Loucy (cell line): ENCODE measurements around the gene GIMAP1.

Experiments used
- H2AFZ ChIP-seq: fragments of 200-600 bp; sonication (generic); 2 replicates; pipeline ENCODE4 v1.6.0; 2016; ENCODE audit warnings: antibody characterized with exemption, mild to moderate bottlenecking, low read length, moderate library complexity
- H3F3A ChIP-seq: fragments of 200-600 bp; 2 replicates; pipeline ENCODE4 v1.6.0; 2016; ENCODE audit warnings: antibody characterized with exemption, low read depth, mild to moderate bottlenecking
- H3K27me3 ChIP-seq: fragments of 200-600 bp; sonication (generic); 2 replicates; pipeline ENCODE4 v1.6.1; 2014; ENCODE audit warnings: low read length, mild to moderate bottlenecking; ENCODE audit not compliant: insufficient read depth, poor library complexity, severe bottlenecking
- H3K36me3 ChIP-seq: fragments of 200-600 bp; sonication (generic); 2 replicates; pipeline ENCODE4 v1.6.1; 2016; ENCODE audit warnings: low read length; ENCODE audit not compliant: insufficient read depth
- H3K4me1 ChIP-seq: fragments of 200-600 bp; sonication (generic); 2 replicates; pipeline ENCODE4 v1.5.1; 2014; ENCODE audit warnings: low read length, mild to moderate bottlenecking; ENCODE audit not compliant: insufficient read depth, poor library complexity, severe bottlenecking
- H3K4me2 ChIP-seq: fragments of 200-600 bp; sonication (generic); 2 replicates; pipeline ENCODE4 v1.6.0; 2014; ENCODE audit warnings: antibody characterized with exemption, low read length, low read depth, mild to moderate bottlenecking; ENCODE audit not compliant: poor library complexity, severe bottlenecking
- H3K4me3 ChIP-seq: fragments of 200-600 bp; sonication (generic); 2 replicates; pipeline ENCODE4 v1.5.1; 2014; ENCODE audit warnings: low read length, mild to moderate bottlenecking, mixed read lengths; ENCODE audit not compliant: poor library complexity, severe bottlenecking
- H3K79me2 ChIP-seq: fragments of 200-600 bp; sonication (generic); 2 replicates; pipeline ENCODE4 v1.6.1; 2014; ENCODE audit warnings: low read length; ENCODE audit not compliant: insufficient read depth
- H3K9ac ChIP-seq: fragments of 200-600 bp; sonication (generic); 2 replicates; pipeline ENCODE4 v1.6.0; 2014; ENCODE audit warnings: mild to moderate bottlenecking, low read depth, low read length, moderate library complexity; ENCODE audit not compliant: poor library complexity, severe bottlenecking
- H3K9me2 ChIP-seq: fragments of 200-600 bp; sonication (generic); replicated peaks from 2 replicates; pipeline ENCODE4 v1.6.1; 2016; ENCODE audit warnings: low read depth, low read length, mixed read lengths
- H3K9me3 ChIP-seq: fragments of 200-600 bp; sonication (generic); 2 replicates; pipeline ENCODE4 v1.6.1; 2014; ENCODE audit warnings: mild to moderate bottlenecking, antibody characterized with exemption, low read length, low read depth; ENCODE audit not compliant: insufficient read depth
- H4K20me1 ChIP-seq: fragments of 200-600 bp; sonication (generic); 2 replicates; pipeline ENCODE4 v1.6.0; 2014; ENCODE audit warnings: antibody characterized with exemption, low read length, mild to moderate bottlenecking; ENCODE audit not compliant: insufficient read depth, poor library complexity, severe bottlenecking
- EZH2phosphoT487 ChIP-seq: fragments of 200-600 bp; IDR thresholded peaks from 2 replicates; pipeline ENCODE4 v1.6.1; 2018; ENCODE audit warnings: antibody characterized with exemption, mild to moderate bottlenecking, moderate library complexity, borderline replicate concordance
- TF ChIP-seq, protein P1 (sequence below): fragments of 200-600 bp; sonication (generic); conservative IDR thresholded peaks from 2 replicates; pipeline ENCODE4 v1.5.1; 2014; ENCODE audit warnings: mild to moderate bottlenecking, antibody characterized with exemption, low read length

Gene GIMAP1

DNA sequence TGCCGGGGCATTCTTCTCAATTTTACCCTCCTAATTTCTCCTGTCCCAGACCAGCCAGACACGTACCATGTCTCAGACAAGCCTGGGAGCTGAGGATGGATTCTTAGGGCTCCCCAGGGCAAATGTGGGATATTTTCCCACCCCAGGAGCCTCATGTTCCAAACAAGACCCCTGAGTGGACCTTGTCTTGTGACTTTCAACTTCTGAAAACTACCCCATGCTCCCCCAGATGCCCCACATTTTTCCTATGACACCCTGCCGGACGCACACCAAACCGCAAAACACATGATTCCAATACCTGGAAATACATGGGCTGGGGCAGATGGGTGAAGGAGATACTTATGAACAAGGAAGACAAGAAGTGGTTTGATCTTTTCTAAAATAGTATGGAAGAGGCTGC lies 21.7 kb downstream of the GIMAP1 start:
- TF ChIP-seq, protein P1, sequence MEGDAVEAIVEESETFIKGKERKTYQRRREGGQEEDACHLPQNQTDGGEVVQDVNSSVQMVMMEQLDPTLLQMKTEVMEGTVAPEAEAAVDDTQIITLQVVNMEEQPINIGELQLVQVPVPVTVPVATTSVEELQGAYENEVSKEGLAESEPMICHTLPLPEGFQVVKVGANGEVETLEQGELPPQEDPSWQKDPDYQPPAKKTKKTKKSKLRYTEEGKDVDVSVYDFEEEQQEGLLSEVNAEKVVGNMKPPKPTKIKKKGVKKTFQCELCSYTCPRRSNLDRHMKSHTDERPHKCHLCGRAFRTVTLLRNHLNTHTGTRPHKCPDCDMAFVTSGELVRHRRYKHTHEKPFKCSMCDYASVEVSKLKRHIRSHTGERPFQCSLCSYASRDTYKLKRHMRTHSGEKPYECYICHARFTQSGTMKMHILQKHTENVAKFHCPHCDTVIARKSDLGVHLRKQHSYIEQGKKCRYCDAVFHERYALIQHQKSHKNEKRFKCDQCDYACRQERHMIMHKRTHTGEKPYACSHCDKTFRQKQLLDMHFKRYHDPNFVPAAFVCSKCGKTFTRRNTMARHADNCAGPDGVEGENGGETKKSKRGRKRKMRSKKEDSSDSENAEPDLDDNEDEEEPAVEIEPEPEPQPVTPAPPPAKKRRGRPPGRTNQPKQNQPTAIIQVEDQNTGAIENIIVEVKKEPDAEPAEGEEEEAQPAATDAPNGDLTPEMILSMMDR, result no peak
- no peak for TF ChIP-seq EZH2phosphoT487
- Histone ChIP-seq H3K4me3 (peak overlapping the region; percentile 76), H3K79me2 (peaks cover 31% of the 10 kb centered on the region), H3F3A (no peaks in the 10 kb centered on the region), H3K4me2 (peak overlapping the region; percentile 80), H2AFZ (peak overlapping the region; percentile 74; the same call in 1 of the 2 replicates), H3K9ac (peak overlapping the region; percentile 71), H3K9me3 (0 out of 2 replicates have a peak, but pooled peaks cover 4% of the 10 kb centered on the region), H3K36me3 (0 out of 2 replicates have a peak, but pooled peaks cover 7% of the 10 kb centered on the region), H3K27me3 (no peaks in the 10 kb centered on the region), H3K4me1 (peaks cover 37% of the 10 kb centered on the region), H4K20me1 (no peaks in the 10 kb centered on the region), H3K9me2 (no peaks in the 10 kb centered on the region)

DNA sequence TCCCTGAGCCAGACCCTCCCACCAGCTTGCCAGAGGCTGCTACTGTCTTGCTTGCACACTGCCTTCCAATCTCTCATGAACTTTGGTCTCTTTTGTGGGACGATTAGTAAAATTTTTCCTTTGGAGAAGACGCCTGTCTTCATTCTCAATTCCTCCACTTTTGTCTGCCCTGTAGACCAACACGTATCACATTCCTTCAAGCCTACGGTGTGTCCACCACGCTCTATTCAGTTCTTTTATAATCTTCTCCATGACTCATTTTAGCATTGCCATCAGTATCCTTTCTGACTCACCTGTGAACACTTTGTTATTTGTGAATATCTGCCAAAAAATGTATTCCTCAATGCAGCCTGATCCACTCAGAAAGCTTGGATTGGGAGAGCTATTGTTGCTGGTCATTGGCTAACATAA lies 22.2 kb downstream of the GIMAP1 start:
- no peaks in the 10 kb centered on the region for H4K20me1 ChIP-seq
- H3K9ac ChIP-seq, result peak overlapping the region; percentile 71
- H3K4me2 ChIP-seq, result peak overlapping the region; percentile 80
- TF ChIP-seq EZH2phosphoT487, result no peak
- peaks cover 38% of the 10 kb centered on the region for H3K4me1 ChIP-seq
- H3K36me3 ChIP-seq, result 0 out of 2 replicates have a peak, but pooled peaks cover 8% of the 10 kb centered on the region
- 0 out of 2 replicates have a peak, but pooled peaks cover 4% of the 10 kb centered on the region for H3K9me3 ChIP-seq
- peaks cover 31% of the 10 kb centered on the region for H3K79me2 ChIP-seq
- peak overlapping the region; percentile 76 for H3K4me3 ChIP-seq
- no peaks in the 10 kb centered on the region for H3F3A ChIP-seq
- no peaks in the 10 kb centered on the region for H3K27me3 ChIP-seq
- no peak overlapping the region for H2AFZ ChIP-seq
- no peaks in the 10 kb centered on the region for H3K9me2 ChIP-seq

DNA sequence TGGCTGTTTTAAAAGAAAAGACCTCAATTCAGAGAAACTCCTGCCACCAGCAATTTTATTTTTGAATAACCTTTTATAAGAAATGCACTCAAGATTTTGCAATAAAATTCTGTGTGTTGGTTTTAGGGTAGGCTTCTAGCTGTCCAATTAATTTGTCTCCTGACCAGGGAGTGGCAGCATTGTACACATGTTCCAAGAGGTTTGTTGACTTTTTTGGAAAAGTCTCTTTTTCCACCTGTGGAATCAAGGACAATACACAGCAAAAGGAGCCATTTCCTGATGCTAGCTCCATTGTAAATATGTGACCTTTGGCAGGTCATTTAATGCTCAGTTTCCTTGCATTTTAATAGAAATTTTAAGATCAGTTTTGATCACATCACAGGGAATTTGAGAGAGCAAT lies 22.6 kb downstream of the GIMAP1 start:
- no peaks in the 10 kb centered on the region for H4K20me1 ChIP-seq
- 0 out of 2 replicates have a peak, but pooled peaks cover 8% of the 10 kb centered on the region for H3K36me3 ChIP-seq
- H3K27me3 ChIP-seq, result no peaks in the 10 kb centered on the region
- H3K4me3 ChIP-seq, result peak overlapping the region; percentile 76
- no peak overlapping the region for H2AFZ ChIP-seq
- peaks cover 38% of the 10 kb centered on the region for H3K4me1 ChIP-seq
- no peaks in the 10 kb centered on the region for H3K9me2 ChIP-seq
- peak overlapping the region; percentile 80 for H3K4me2 ChIP-seq
- TF ChIP-seq, protein P1, result peak; percentile 68
- TF ChIP-seq EZH2phosphoT487, result no peak
- peaks cover 31% of the 10 kb centered on the region for H3K79me2 ChIP-seq
- peak overlapping the region; percentile 71 for H3K9ac ChIP-seq
- H3K9me3 ChIP-seq, result 0 out of 2 replicates have a peak, but pooled peaks cover 4% of the 10 kb centered on the region
- H3F3A ChIP-seq, result no peaks in the 10 kb centered on the region

DNA sequence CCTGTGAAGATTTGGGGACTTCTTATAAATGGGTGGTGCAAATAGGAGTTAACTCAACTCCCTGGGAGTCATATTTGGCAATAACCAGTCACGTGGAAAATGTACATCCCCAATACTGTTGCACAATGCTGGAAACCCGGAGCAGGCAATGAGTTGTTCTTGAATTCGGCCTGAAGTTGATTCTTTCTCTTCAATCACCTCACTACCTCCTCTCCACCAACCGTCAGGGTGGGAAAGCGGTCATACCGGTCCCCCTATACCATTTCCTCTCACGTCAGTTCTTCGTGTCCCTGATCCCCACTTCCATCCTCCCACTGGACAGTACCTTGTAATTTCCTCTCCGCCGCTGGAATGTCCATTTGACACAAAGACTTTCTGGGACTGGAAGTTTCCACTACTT lies 23.6 kb downstream of the GIMAP1 start:
- H3K79me2 ChIP-seq, result peaks cover 31% of the 10 kb centered on the region
- peaks cover 38% of the 10 kb centered on the region for H3K4me1 ChIP-seq
- no peaks in the 10 kb centered on the region for H3F3A ChIP-seq
- peak overlapping the region; percentile 76 for H3K4me3 ChIP-seq
- H3K9ac ChIP-seq, result no peak overlapping the region
- TF ChIP-seq, protein P1, result no peak
- no peak for TF ChIP-seq EZH2phosphoT487
- H3K9me3 ChIP-seq, result 0 out of 2 replicates have a peak, but pooled peaks cover 4% of the 10 kb centered on the region
- 0 out of 2 replicates have a peak, but pooled peaks cover 8% of the 10 kb centered on the region for H3K36me3 ChIP-seq
- no peaks in the 10 kb centered on the region for H3K27me3 ChIP-seq
- peak overlapping the region; percentile 9 for H3K4me2 ChIP-seq
- H4K20me1 ChIP-seq, result no peaks in the 10 kb centered on the region
- no peak overlapping the region for H2AFZ ChIP-seq
- H3K9me2 ChIP-seq, result no peaks in the 10 kb centered on the region
